Measurements from ENCODE around the gene SLC39A7. TPM values are rescaled to one million over a fixed set of nuclear protein-coding genes. Genes with fewer than 3 reads are reported as not detected.
A peak's percentile ranks its signal among the peaks of the same experiment; 100 is the strongest.

Gene SLC39A7
- total RNA-seq, 1 experiment from 2014 or later, result 110 TPM

GRCh38 chr6:33204415-33205190 lies 3.9 kb downstream of the SLC39A7 start, which contains the start of gene HSD17B8:
Gene HSD17B8, plus strand, starts transcription at chr6:33204655. Its CDS starts 14 bp downstream, at chr6:33204669.
- ChIA-PET POLR2A (ENCODE audit: unreplicated experiment) (interaction anchor here (0.5 to 0.7 kb wide), 3 partner anchors 30 to 1302 kb away, joined by 4 to 12 read pairs (median 4); no protein-coding TSS in a partner anchor), CTCF (no interaction called here)
- intact Hi-C loops (cut with micrococcal nuclease; ENCODE audit: unreplicated experiment), result loop anchor here (5.0 to 10.0 kb wide), 3 partner anchors 70 to 573 kb away; partner anchors contain the start of genes B3GALT4, CUTA, PHF1 and RPS18
- Histone ChIP-seq H3K36me3 (ENCODE audit: low read depth) (peaks cover 23% of the 10 kb centered on the region), H3F3A (ENCODE audit: insufficient read depth, low read depth) (peaks cover 35% of the 10 kb centered on the region; the same call in 1 of the 2 replicates), H3K79me2 (ENCODE audit: low read depth) (peaks cover 35% of the 10 kb centered on the region), H3K27me3 (ENCODE audit: insufficient read depth, low read depth) (no peaks in the 10 kb centered on the region), H3K9me2 (ENCODE audit: insufficient read depth) (no peaks in the 10 kb centered on the region), H4K20me1 (ENCODE audit: insufficient read depth) (peaks cover 6% of the 10 kb centered on the region; the same call in 1 of the 2 replicates), H3K4me1 (replicated peaks; ENCODE audit: insufficient read depth) (peaks cover 38% of the 10 kb centered on the region), H2AFZ (peak within 1 kb of the TSS; percentile 93), H3K4me2 (peak within 1 kb of the TSS; percentile 88), H3K4me3 (peak within 1 kb of the TSS; percentile 80), H3K27ac (peak within 1 kb of the TSS; percentile 58), H3K9me3 (ENCODE audit: insufficient read depth, low read depth) (no peaks in the 10 kb centered on the region)
- TF ChIP-seq EZH2 (IDR thresholded peaks at IDR 0.05; ENCODE audit: low read depth) (no peak), CTCF (conservative IDR thresholded peaks at IDR 0.05) (no peak)
- TSS peak; percentile 16 for BruUV-seq (replicated peaks)
- DNase-seq, result peak; percentile 84 to 91

DNA sequence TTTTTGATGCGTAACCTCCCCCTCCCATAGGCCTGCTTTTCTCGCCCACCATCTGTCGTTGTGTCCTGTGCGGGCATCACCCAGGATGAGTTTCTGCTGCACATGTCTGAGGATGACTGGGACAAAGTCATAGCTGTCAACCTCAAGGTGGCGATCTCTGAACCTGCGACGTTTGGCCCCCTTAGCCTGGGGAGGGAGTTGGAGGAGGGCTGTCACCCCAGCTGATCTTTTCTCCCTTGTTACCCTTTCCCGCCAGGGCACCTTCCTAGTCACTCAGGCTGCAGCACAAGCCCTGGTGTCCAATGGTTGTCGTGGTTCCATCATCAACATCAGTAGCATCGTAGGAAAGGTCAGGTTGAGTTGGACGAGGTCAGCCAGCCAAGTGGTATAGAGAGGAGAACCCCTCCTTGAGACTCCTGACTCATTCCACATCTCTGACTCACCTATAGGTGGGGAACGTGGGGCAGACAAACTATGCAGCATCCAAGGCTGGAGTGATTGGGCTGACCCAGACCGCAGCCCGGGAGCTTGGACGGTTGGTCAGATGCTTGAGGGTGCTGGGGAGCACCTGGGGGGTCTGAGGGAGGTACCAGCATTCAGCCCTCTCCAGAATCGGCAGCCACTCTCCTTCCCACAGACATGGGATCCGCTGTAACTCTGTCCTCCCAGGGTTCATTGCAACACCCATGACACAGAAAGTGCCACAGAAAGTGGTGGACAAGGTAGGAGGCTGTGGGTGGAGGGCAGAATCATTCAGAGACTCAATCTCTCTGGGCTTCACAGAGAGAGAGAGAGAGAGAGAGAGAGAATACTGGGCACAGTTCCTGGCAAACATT lies 4.7 kb downstream of the SLC39A7 start:
- H3K27me3 ChIP-seq (ENCODE audit: insufficient read depth, low read depth), result no peaks in the 10 kb centered on the region
- peaks cover 38% of the 10 kb centered on the region for H3K4me1 ChIP-seq (replicated peaks; ENCODE audit: insufficient read depth)
- DNase-seq, result peak; percentile 73 to 77
- TF ChIP-seq EZH2 (IDR thresholded peaks at IDR 0.05; ENCODE audit: low read depth), result no peak
- no peak for TF ChIP-seq CTCF (conservative IDR thresholded peaks at IDR 0.05)
- peak overlapping the region; percentile 80 for H3K4me3 ChIP-seq
- peak overlapping the region; percentile 58 for H3K27ac ChIP-seq
- H4K20me1 ChIP-seq (ENCODE audit: insufficient read depth), result peaks cover 6% of the 10 kb centered on the region; the same call in 1 of the 2 replicates
- H3K79me2 ChIP-seq (ENCODE audit: low read depth), result peaks cover 28% of the 10 kb centered on the region
- ChIA-PET POLR2A (ENCODE audit: unreplicated experiment) (interaction anchor here (0.5 to 0.7 kb wide), 2 partner anchors 45 to 60 kb away, joined by 4 to 5 read pairs; no protein-coding TSS in a partner anchor), CTCF (no interaction called here)
- H2AFZ ChIP-seq, result peak overlapping the region; percentile 93
- no TSS peak for BruUV-seq (replicated peaks)
- H3F3A ChIP-seq (ENCODE audit: insufficient read depth, low read depth), result peaks cover 34% of the 10 kb centered on the region; the same call in 1 of the 2 replicates
- H3K9me3 ChIP-seq (ENCODE audit: insufficient read depth, low read depth), result no peaks in the 10 kb centered on the region
- intact Hi-C loops (cut with micrococcal nuclease; ENCODE audit: unreplicated experiment), result loop anchor here (10.0 kb wide), 2 partner anchors 69 to 209 kb away; partner anchors contain the start of genes B3GALT4, CUTA, PHF1 and RPS18
- peak overlapping the region; percentile 88 for H3K4me2 ChIP-seq
- H3K36me3 ChIP-seq (ENCODE audit: low read depth), result peaks cover 29% of the 10 kb centered on the region
- H3K9me2 ChIP-seq (ENCODE audit: insufficient read depth), result no peaks in the 10 kb centered on the region

All from PC-9 (cell line).